Tibial nerve (tissue), 4 donors: ENCODE data around the gene TRMT61A. TPM values are rescaled to one million over a fixed set of nuclear protein-coding genes. Genes with fewer than 3 reads are reported as not detected.

Source experiments
- DNase-seq, 2 donors: peaks; one replicate each; pipeline ENCODE4 v3.0.0-alpha.2; 2019; ENCODE audit warnings: low spot score in 2 of 2
- H3K27ac ChIP-seq, 4 donors: fragments of 200-600 bp; sonication (generic) in 3 of 4; one replicate each; pipeline ENCODE4 v1.5.1; 2017 to 2019; ENCODE audit warnings: mild to moderate bottlenecking in 1 of 4
- H3K27me3 ChIP-seq, 2 donors: fragments of 200-600 bp; sonication (generic) in 1 of 2; one replicate each; pipeline versions ENCODE4 v1.5.1 to v1.6.0; 2017 to 2019
- H3K36me3 ChIP-seq, 3 donors: fragments of 200-600 bp; sonication (generic); one replicate each; pipeline ENCODE4 v1.5.1; 2018 to 2019
- H3K4me1 ChIP-seq, 4 donors: fragments of 200-600 bp; sonication (generic) in 3 of 4; one replicate each; pipeline ENCODE4 v1.5.1; 2017 to 2019
- H3K4me3 ChIP-seq, 4 donors: fragments of 200-600 bp; sonication (generic) in 3 of 4; one replicate each; pipeline ENCODE4 v1.5.1; 2017 to 2019; ENCODE audit warnings: mild to moderate bottlenecking in 1 of 4, moderate library complexity in 1 of 4
- H3K9me3 ChIP-seq, 4 donors: fragments of 200-600 bp; sonication (generic) in 3 of 4; one replicate each; pipeline ENCODE4 v1.5.1; 2017 to 2019
- EP300 ChIP-seq, 2 donors: sonication (generic); formaldehyde crosslinking; IDR thresholded peaks; one replicate each; pipeline ENCODE4 v1.6.1; 2017; ENCODE audit warnings: antibody characterized with exemption in 2 of 2, mild to moderate bottlenecking in 1 of 2
- POLR2A ChIP-seq, 2 donors: fragments of 450-650 bp; IDR thresholded peaks; one replicate each; pipeline ENCODE4 v1.6.1; 2017; ENCODE audit warnings: antibody characterized with exemption in 2 of 2, mild to moderate bottlenecking in 2 of 2, moderate library complexity in 2 of 2
- WGBS, 2 donors: methylation state at CpG; one replicate each; pipeline ENCODE4 v1.1.5; 2018; 5-methylcytosine and 5-hydroxymethylcytosine counted together
- total RNA-seq, 4 donors: library from RNA; depleted of rRNA; stranded (reverse); fragments of >200 nt; gene quantifications; one replicate each; pipeline ENCODE4 v1.1.0, GENCODE V29; 2016
- TF ChIP-seq, protein P1 (sequence below), 5 experiments: fragments of 200-600 bp in 3 of 5; fragments of 450-650 bp in 2 of 5; sonication (generic) in 3 of 5; IDR thresholded peaks; one replicate each; pipeline ENCODE4 v1.5.1; 2016 to 2019; ENCODE audit warnings: antibody characterized with exemption in 5 of 5, mild to moderate bottlenecking in 3 of 5, moderate library complexity in 2 of 5

TRMT61A gene
- total RNA-seq, 4 donors from 2014 or later: 17.9 to 32.4 (median 22.4) TPM

GRCh38 chr14:103536693-103537092 is 7.7 kb downstream of the TRMT61A start:
- peaks cover 3 to 69% (median 35%) of the 10 kb centered on the region in 4 donors for H3K4me1 ChIP-seq
- H3K9me3 ChIP-seq: no peaks in the 10 kb centered on the region
- DNase-seq: no peak
- no peak for TF ChIP-seq EP300 (IDR thresholded peaks at IDR 0.05)
- TF ChIP-seq POLR2A (IDR thresholded peaks at IDR 0.05): no peak
- TF ChIP-seq, protein P1, sequence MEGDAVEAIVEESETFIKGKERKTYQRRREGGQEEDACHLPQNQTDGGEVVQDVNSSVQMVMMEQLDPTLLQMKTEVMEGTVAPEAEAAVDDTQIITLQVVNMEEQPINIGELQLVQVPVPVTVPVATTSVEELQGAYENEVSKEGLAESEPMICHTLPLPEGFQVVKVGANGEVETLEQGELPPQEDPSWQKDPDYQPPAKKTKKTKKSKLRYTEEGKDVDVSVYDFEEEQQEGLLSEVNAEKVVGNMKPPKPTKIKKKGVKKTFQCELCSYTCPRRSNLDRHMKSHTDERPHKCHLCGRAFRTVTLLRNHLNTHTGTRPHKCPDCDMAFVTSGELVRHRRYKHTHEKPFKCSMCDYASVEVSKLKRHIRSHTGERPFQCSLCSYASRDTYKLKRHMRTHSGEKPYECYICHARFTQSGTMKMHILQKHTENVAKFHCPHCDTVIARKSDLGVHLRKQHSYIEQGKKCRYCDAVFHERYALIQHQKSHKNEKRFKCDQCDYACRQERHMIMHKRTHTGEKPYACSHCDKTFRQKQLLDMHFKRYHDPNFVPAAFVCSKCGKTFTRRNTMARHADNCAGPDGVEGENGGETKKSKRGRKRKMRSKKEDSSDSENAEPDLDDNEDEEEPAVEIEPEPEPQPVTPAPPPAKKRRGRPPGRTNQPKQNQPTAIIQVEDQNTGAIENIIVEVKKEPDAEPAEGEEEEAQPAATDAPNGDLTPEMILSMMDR (IDR thresholded peaks at IDR 0.05): no peak
- no peak overlapping the region for H3K4me3 ChIP-seq
- WGBS, 2 donors: 72 to 76% methylated on average over 9 of the region's 9 CpGs
- H3K27me3 ChIP-seq: no peaks in the 10 kb centered on the region
- peak overlapping the region in 2 of 4 donors; percentile 25 to 94 for H3K27ac ChIP-seq
- peaks cover 0 to 51% (median 0%) of the 10 kb centered on the region in 3 donors for H3K36me3 ChIP-seq

DNA sequence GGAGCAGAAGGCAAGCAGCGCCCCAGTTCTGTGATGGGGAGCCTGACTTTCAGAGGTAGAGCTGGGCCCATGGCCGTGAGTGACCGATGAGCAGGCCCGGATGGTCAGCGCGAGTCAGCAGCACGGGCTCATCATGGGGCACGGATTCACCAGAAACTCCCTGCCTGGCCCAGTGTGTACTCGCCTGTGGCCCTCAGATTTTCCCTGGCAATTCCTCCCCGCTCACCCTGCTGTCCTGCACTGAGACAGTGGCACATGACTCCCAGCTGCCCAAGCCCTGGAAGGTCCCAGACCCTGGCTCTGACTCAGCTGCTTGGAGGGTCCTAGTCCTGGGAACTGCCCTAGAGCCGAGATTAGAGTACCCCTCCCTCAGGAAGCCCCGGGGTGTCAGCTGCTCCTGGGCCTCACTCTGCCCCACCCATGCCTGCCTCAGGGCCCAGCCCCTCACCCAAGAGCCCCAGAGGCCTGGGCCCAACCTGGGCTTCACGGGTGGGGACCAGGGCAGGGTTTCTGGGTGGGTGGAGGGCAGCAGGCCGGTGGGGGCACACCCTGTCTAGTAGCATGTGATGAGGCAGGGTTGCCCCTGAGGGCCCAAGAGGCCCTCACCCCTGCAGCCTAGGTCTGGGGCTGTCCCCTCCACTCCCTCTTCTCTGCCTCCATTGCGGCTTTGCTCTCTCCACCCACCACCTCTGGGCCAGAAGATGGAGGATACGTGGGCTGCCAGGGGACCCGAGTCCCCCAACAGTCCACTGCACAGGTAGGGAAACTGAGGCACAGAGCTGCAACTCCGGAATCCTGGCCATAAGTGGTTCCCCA is 8.4 kb downstream of the TRMT61A start:
- H3K4me1 ChIP-seq: peaks cover 9 to 71% (median 42%) of the 10 kb centered on the region in 4 donors
- H3K27ac ChIP-seq: peak overlapping the region in 3 of 4 donors; percentile 12 to 94 (median 70)
- 72 to 81% methylated on average over 8 to 17 of the region's 18 CpGs for WGBS, 2 donors

GRCh38 chr14:103538291-103539055 is 9.5 kb downstream of the TRMT61A start:
- peaks cover 15 to 79% (median 52%) of the 10 kb centered on the region in 4 donors for H3K4me1 ChIP-seq
- TF ChIP-seq, protein P1 (IDR thresholded peaks at IDR 0.05): no peak
- TF ChIP-seq EP300 (IDR thresholded peaks at IDR 0.05) (no peak), POLR2A (IDR thresholded peaks at IDR 0.05) (no peak)
- 42 to 52% methylated on average over 17 to 18 of the region's 30 CpGs for WGBS, 2 donors
- H3K27ac ChIP-seq: peak overlapping the region; percentile 27 to 94 (median 56)
- no peak for DNase-seq
- H3K36me3 ChIP-seq: peaks cover 0 to 33% (median 0%) of the 10 kb centered on the region in 3 donors
- H3K27me3 ChIP-seq: no peaks in the 10 kb centered on the region
- no peak overlapping the region for H3K4me3 ChIP-seq
- H3K9me3 ChIP-seq: no peaks in the 10 kb centered on the region

More for the DNA sequence above, 8.4 kb downstream of the TRMT61A start:
- no peaks in the 10 kb centered on the region for H3K27me3 ChIP-seq
- no peaks in the 10 kb centered on the region for H3K9me3 ChIP-seq
- H3K36me3 ChIP-seq: peaks cover 0 to 44% (median 0%) of the 10 kb centered on the region in 3 donors
- TF ChIP-seq EP300 (IDR thresholded peaks at IDR 0.05): no peak
- TF ChIP-seq, protein P1 (IDR thresholded peaks at IDR 0.05): no peak
- no peak for TF ChIP-seq POLR2A (IDR thresholded peaks at IDR 0.05)
- DNase-seq: no peak
- no peak overlapping the region for H3K4me3 ChIP-seq

GRCh38 chr14:103539056-103539825 is 10.2 kb downstream of the TRMT61A start:
- TF ChIP-seq, protein P1 (IDR thresholded peaks at IDR 0.05): no peak
- no peak for TF ChIP-seq POLR2A (IDR thresholded peaks at IDR 0.05)
- no peak for TF ChIP-seq EP300 (IDR thresholded peaks at IDR 0.05)
- Histone ChIP-seq H3K9me3 (no peaks in the 10 kb centered on the region), H3K27ac (peak overlapping the region; percentile 27 to 94 (median 56)), H3K36me3 (peaks cover 0 to 25% (median 0%) of the 10 kb centered on the region in 3 donors), H3K27me3 (no peaks in the 10 kb centered on the region), H3K4me3 (no peak overlapping the region), H3K4me1 (peaks cover 21 to 86% (median 60%) of the 10 kb centered on the region in 4 donors)
- WGBS, 2 donors: 72 to 77% methylated on average over 20 to 23 of the region's 28 CpGs
- no peak for DNase-seq
